NCI-H82 treated with DMSO at 0.1 percent for 48 hours (cell line): Measurements from ENCODE around the gene C10orf62.
"Not testable (repeated sequence)": the region's sequence is repeated elsewhere in the genome, so short reads cannot be mapped to it uniquely, and the experiment has no call there.

Experiments
- DNase-seq: peaks from one replicate; lab custom pipeline; 2025; ENCODE audit not compliant: unreplicated experiment; lab: John Stamatoyannopoulos, UW

C10orf62 gene

GRCh38 chr10:97627731-97628130 is 38.2 kb downstream of the C10orf62 start:
- DNase-seq: no peak

- no peak for DNase-seq
These were observed 38.7 kb downstream of the C10orf62 start for GRCh38 chr10:97628228-97628627.

GRCh38 chr10:97629289-97629688 is 39.8 kb downstream of the C10orf62 start:
- DNase-seq: no peak

GRCh38 chr10:97631098-97631497 is 41.6 kb downstream of the C10orf62 start:
- DNase-seq: no peak

- DNase-seq: peak; percentile 66
These were observed 43.7 kb downstream of the C10orf62 start, which contains the start of gene MORN4 for GRCh38 chr10:97632949-97633884. Gene MORN4, minus strand, starts transcription at chr10:97633500. Its CDS starts 13,847 bp downstream, at chr10:97619653.

- no peak for DNase-seq
These were observed 44.4 kb downstream of the C10orf62 start for GRCh38 chr10:97633921-97634320.

- DNase-seq: no peak
These were observed 46.1 kb downstream of the C10orf62 start for GRCh38 chr10:97635577-97635976.

GRCh38 chr10:97639090-97639489 is 49.6 kb downstream of the C10orf62 start:
- not testable (repeated sequence) for DNase-seq

GRCh38 chr10:97640174-97640867 is 50.8 kb downstream of the C10orf62 start, which contains the start of gene PI4K2A:
Gene PI4K2A, plus strand, starts transcription at chr10:97640671. Its CDS starts 72 bp downstream, at chr10:97640743.
- peak; percentile 95 for DNase-seq
